ENCODE results near the gene TMPRSS13. TPM values are rescaled to one million over a fixed set of nuclear protein-coding genes. Genes with fewer than 3 reads are reported as not detected.

The TMPRSS13 gene
- total RNA-seq, 1 experiment from 2014 or later = 0.50 TPM

- no peaks in the 10 kb centered on the region for H4K20me1 ChIP-seq (ENCODE audit: control insufficient read depth, insufficient read depth, insufficient read length)
- H3K56ac ChIP-seq (ENCODE audit: insufficient read length, low read depth, low read length) = no peak overlapping the region
- no peak overlapping the region for H4K91ac ChIP-seq (ENCODE audit: insufficient read length, low read depth, low read length)
- no peak overlapping the region for H3K4me2 ChIP-seq (ENCODE audit: insufficient read depth, insufficient read length, low read length)
- DNase-seq = no peak
- H4K8ac ChIP-seq (replicated peaks; ENCODE audit: insufficient read length, low read depth, low read length) = no peak overlapping the region
- H3K27me3 ChIP-seq (ENCODE audit: insufficient read depth, low read length) = no peaks in the 10 kb centered on the region; the same call in 1 of the 2 replicates
- H3K18ac ChIP-seq (ENCODE audit: insufficient read length, low read depth, low read length) = no peak overlapping the region
- no peak overlapping the region for H3T11ph ChIP-seq (ENCODE audit: low read length)
- no peak overlapping the region for H3K9ac ChIP-seq (ENCODE audit: extremely low read depth, insufficient read length, low read length)
- H3K14ac ChIP-seq (ENCODE audit: insufficient read depth, low read length) = no peak overlapping the region
- H3K4me1 Mint-ChIP-seq = peaks cover 6 to 11% of the 10 kb centered on the region in 2 experiments
- H3K9me3 ChIP-seq (ENCODE audit: control insufficient read depth, low read depth, low read length) = no peaks in the 10 kb centered on the region
- no peaks in the 10 kb centered on the region for H3K79me2 ChIP-seq (ENCODE audit: insufficient read depth, low read length)
- no peaks in the 10 kb centered on the region; the same call in 1 of the 2 replicates for H3K4me1 ChIP-seq (ENCODE audit: insufficient read depth, low read length)
- peaks cover 18% of the 10 kb centered on the region for H3K27me3 Mint-ChIP-seq (ENCODE audit: low read depth)
- no peak overlapping the region for H2BK120ac ChIP-seq (ENCODE audit: low read depth, low read length, poor library complexity, severe bottlenecking)
- H2BK12ac ChIP-seq (ENCODE audit: insufficient read length, low read depth, low read length) = no peak overlapping the region
- H2BK5ac ChIP-seq (ENCODE audit: insufficient read length, low read length) = no peak overlapping the region
- WGBS (ENCODE audit: extremely low coverage, insufficient read length, low lambda C conversion rate) = no CpG with 5 or more reads among the region's 5 CpGs
- no peak overlapping the region for H3K27ac ChIP-seq (ENCODE audit: insufficient read length, low read depth, low read length)
- H3K4ac ChIP-seq (ENCODE audit: low read depth, low read length) = no peak overlapping the region
- TF ChIP-seq, protein P1, sequence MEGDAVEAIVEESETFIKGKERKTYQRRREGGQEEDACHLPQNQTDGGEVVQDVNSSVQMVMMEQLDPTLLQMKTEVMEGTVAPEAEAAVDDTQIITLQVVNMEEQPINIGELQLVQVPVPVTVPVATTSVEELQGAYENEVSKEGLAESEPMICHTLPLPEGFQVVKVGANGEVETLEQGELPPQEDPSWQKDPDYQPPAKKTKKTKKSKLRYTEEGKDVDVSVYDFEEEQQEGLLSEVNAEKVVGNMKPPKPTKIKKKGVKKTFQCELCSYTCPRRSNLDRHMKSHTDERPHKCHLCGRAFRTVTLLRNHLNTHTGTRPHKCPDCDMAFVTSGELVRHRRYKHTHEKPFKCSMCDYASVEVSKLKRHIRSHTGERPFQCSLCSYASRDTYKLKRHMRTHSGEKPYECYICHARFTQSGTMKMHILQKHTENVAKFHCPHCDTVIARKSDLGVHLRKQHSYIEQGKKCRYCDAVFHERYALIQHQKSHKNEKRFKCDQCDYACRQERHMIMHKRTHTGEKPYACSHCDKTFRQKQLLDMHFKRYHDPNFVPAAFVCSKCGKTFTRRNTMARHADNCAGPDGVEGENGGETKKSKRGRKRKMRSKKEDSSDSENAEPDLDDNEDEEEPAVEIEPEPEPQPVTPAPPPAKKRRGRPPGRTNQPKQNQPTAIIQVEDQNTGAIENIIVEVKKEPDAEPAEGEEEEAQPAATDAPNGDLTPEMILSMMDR (conservative IDR thresholded peaks at IDR 0.05) = no peak
- no peak overlapping the region for H3K27ac Mint-ChIP-seq
- no peaks in the 10 kb centered on the region for H3K9me3 Mint-ChIP-seq
- no peaks in the 10 kb centered on the region for H3K23me2 ChIP-seq (ENCODE audit: insufficient read length, low read depth, low read length, poor library complexity, severe bottlenecking)
- no peak overlapping the region for H4K5ac ChIP-seq (ENCODE audit: insufficient read length, low read depth, low read length)
- H2BK20ac ChIP-seq (ENCODE audit: low read depth, low read length, poor library complexity, severe bottlenecking) = no peak overlapping the region
- no peak overlapping the region for H2AFZ ChIP-seq (ENCODE audit: low read length)
- no peak overlapping the region for H3K4me3 Mint-ChIP-seq
- H3K36me3 Mint-ChIP-seq (ENCODE audit: insufficient read depth in 1 of 3, low read depth in 3 of 3) = no peaks in the 10 kb centered on the region
- H2BK15ac ChIP-seq (ENCODE audit: low read depth, low read length) = no peak overlapping the region
- no peaks in the 10 kb centered on the region for H3K79me1 ChIP-seq (ENCODE audit: insufficient read depth, low read depth, low read length, poor library complexity, severe bottlenecking)
- no peak overlapping the region for H2AK5ac ChIP-seq (ENCODE audit: insufficient read length, low read length)
- no peak overlapping the region for H3K23ac ChIP-seq (ENCODE audit: insufficient read length, low read depth, low read length)
These were observed 47.8 kb upstream of the TMPRSS13 start for GRCh38 chr11:117977029-117977428.
